Measurements from ENCODE around the gene TOMM22.

TOMM22 gene

DNA sequence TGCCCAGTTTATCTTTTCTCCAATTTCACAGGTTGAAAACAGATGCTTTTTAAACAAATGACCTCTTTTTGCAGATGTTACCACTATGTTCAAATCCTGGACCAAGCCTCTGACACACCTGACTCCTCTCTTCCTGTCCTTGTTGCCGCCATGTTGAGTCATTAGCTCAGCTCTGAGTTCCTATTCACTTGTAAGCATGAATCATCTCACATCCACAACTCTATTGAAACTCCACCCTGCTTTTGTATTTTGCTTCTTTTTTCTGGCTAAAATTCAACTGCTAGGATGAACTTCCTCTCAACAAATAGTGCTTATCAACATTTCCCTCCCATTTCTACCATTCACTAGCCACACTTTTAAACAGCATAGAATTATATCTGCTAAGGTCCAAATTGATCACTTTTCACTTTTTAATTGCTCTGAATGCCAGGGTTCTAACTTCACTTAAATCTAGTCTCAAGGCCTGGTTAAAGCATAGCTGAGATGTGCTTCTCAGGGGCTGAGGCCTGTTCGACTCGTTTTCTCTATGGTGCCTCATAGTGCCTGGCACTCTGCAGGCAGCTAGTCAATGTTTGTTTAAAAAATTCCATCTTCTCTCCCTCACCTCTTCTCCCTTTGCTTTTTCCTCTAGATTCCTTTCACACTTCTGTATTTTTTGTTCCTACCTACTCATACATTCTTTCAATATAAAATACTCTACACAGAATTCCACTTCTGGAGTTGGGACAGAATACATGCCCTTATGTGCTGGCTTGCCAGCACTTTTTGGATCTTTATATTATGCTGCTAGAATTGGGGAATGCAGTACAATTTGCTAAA is 15.1 kb downstream of the TOMM22 start:
- DNase-seq, result peak; percentile 49

DNA sequence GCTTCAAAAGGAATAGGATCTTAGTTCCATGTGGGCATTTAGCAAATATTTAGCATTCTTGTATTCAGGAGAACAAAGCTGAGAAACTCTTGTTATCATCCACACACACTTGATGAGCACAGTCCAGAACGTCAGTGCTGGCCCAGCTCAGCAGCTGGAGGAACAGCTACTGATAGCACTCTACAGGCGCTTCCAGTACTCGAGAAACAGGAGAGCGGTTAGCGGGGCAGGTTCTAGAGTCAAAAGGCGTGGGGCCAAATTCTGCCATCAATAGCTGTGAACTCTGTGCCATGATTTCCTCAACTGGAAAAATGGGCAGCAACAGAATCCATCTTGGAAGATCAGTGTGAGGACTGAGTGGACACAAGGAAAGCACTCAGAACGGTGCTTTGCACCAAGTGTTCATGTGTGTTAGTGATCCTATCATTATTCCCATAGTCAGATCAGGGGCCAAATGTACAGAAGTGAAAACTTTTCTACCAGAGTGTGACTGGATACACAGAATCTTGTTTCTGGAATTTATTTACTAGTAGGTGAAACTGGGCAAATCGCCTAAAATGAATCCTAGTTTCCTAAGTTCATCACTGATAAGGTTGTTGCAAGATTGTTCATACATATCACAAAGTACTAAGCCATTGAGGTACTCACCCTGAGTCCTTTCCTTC is 15.8 kb downstream of the TOMM22 start:
- DNase-seq, result no peak

DNA sequence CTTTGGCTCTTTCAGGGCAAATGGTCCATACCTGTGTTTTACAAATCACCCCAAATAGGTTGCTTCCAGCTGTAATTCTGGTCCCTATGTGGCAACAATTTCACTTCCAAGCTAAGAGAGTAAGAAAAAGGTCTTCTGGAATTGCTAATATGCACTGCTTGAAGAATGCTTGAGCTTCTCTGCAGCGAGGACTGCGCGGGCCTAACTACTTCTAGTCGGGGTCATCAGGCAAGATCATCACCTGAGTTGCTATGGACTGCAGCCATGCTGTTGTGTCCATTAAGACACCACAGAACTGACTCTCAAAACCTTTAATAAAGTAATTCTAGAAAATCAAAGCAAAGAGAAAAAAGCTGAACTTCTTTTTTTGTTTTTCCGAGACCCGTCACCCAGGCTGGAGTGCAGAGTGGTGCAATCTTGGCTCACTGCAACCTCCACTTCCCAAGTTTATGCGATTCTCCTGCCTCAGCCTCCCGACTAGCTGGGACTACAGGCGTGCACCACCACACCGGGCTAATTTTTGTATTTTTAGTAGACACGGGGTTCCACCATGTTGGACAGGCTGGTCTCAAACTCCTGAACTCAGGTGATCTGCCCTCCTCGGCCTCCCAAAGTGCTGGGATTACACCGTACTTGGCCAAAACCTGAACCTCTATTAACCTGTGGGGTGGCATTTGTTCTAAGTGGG is 16.8 kb downstream of the TOMM22 start:
- no peak for DNase-seq

DNA sequence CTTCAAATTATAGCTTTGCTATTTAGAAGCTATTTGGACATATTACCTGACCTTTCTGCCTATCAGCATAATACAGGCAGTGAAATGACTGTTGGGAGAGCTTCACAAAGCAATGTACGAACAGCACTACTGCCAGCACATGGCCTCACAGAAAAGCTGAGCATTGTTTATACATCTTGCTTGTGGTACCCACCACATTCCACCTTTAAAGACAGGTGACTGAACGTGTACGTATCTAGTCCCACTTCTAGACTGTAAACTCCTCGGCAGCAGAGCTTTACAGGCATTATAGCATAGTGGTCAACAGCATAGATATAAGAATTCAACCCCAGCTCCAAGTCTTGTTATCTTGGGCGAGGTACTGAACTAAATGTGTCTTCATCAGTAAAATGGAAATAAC is 17.4 kb downstream of the TOMM22 start:
- no peak for DNase-seq

DNA sequence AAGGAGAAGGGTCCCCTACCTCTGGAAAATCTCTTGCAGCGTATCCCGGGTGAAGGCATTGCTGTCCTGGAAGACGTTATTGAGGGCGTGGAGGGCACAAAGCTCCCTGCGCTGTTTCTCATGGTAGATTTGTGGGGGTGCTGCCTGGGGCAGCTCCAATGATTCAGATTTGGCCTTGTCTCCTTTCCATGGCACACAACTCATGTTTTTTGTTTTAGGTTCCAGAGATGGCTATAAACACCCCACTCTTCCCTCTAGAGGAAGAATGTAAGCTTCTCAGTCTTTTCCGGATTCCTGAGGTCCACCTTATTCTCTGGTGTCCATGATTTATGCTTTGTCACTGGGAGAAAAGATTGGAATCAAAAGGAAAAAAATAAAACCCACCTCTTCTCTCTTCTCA is 18.0 kb downstream of the TOMM22 start:
- no peak for DNase-seq

GRCh38 chr22:38700270-38700788 is 18.6 kb downstream of the TOMM22 start:
- no peak for DNase-seq

GRCh38 chr22:38700789-38701628 is 19.3 kb downstream of the TOMM22 start, which contains the start of gene JOSD1:
TSS of gene JOSD1 (minus strand) at chr22:38700943. CDS start at chr22:38699987, 956 bp downstream.
- peak; percentile 100 for DNase-seq

- no peak for DNase-seq
Observed at GRCh38 chr22:38704654-38705234, 23.0 kb downstream of the TOMM22 start.

DNA sequence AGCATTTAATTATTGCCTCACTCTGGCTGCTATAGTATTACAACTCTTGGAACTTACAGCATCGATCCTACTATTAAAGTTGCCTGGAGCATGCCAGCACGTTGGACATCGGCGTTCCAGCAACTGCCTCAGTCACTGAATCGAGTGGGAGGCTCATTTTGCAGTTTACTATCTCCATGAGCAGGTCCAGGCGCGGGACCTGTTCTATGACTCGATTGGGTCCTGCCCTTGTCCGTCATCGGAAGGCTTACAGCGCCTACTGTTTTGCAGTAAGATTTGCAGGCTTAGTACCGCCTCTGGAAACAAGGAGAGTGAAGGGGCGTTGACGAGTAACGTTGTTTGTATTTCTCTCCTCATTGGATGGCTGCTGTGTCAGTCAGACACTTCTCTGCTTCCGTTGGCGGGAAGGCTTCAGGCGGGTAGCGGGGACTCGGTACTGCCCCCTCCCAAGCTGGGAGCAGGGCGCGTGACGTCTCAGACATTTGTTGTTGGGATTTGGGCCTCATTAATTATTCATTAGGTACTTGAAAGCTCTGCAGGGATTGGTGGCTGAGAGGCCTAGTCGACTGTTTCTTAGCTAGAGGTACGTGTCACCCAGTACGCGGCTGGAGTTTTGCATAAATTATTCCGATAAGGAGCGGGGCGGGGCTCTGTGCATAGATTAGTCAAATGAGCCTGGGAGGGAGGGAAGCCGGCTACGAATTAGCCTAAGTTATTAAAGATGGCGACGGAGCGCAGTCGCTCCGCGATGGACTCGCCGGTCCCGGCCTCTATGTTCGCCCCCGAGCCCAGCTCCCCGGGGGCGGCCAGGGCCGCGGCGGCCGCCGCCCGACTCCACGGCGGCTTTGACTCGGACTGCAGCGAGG is 23.7 kb downstream of the TOMM22 start, which contains the start of gene GTPBP1:
Gene GTPBP1, plus strand, starts transcription at position 710 of the 866 bp plus-strand sequence. Its CDS starts 12 bp downstream, at position 722.
- DNase-seq, result peak; percentile 95

DNA sequence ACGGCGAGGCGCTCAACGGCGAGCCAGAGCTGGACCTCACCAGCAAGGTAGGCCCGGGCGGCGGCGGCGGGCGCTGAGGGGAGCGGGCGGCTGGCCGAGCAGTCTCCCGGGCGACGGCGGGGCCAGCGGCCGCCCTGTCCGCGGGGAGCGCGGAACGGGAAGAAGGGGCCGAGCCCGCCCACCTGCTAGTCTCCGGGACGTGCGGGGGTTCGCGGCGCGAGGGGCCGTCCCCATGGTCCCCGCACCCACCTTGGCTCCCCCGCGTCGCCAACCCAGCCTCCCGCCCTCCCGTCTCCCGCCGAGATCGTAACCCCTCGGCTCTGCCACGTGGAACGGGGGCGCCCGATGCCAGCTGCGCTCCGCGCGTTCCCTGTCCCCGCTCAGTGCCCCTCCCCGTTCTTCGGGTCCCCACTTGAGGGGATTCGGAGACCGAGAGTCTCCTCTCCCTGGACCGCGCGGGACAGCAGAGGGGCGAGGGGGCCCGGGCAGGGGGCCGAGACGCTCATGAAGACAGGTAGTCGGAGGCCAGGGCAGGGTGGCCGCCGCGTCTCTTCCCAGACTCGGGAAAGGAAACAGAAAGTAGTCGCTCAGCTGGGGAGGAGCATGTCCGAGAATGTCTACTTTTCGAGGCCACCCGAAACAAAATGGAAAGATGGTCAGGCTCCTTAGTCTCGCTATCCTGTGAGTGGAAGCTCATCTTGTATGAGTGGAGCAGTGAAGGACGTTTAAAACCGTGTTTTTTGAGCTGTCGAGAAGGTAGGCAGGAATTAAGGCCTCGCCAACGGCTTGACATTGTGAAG is 24.5 kb downstream of the TOMM22 start:
- peak; percentile 52 for DNase-seq

DNA sequence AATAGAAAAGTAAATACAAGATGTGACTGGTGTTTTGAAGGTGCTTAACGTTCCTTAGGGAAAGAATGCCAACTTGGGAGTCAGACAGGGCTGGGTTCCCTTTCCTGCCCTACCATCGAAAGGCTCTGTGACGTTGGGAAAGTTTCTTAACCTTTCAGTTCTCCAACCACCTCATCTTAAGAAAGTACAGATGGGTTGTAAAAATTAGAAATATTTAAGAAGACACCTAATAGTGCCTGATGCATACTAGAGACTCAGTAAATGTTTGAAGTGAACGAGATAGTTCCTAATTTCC is 25.1 kb downstream of the TOMM22 start:
- DNase-seq, result no peak

DNA sequence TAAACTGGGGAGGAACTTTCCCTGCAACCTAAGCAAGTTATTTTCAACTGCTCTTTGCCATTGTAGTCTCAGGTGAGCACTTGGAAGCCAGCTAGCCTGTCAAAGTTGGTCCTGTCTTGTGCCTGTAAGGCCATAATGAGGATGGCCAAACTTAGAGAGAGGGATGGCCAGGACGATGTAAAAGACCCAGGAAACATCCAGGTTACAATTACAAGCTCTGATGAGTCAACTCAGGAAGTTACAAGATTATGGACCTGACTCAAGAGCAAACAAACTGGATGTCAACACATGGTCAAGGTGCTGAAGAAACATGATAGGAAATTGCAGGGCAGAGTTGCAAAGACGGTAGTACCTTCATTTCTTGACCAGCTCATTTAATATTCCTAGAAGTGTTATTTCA is 25.6 kb downstream of the TOMM22 start:
- no peak for DNase-seq

- DNase-seq, result no peak
Observed at GRCh38 chr22:38707984-38708383, 26.2 kb downstream of the TOMM22 start.

GRCh38 chr22:38709306-38709705 is 27.5 kb downstream of the TOMM22 start:
- no peak for DNase-seq

- no peak for DNase-seq
Observed at GRCh38 chr22:38710351-38710750, 28.6 kb downstream of the TOMM22 start.

DNA sequence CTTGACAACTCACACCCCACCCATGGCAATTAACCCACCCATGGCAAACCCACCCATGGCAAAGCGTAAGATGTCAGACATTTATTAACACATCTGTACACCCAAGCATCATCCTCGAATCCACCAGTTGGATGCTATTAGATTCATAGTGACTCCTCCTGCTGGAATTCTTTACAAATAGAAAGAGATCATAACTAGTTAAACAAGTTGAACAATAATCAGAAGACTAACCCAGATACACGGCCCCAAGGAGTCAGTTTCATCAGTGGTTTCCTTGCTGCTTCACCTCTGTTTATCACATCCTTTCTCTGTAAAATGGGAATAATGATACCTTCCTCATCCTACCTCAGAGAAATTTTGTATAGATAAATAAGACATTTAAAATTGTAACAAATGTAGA is 29.1 kb downstream of the TOMM22 start:
- no peak for DNase-seq

DNA sequence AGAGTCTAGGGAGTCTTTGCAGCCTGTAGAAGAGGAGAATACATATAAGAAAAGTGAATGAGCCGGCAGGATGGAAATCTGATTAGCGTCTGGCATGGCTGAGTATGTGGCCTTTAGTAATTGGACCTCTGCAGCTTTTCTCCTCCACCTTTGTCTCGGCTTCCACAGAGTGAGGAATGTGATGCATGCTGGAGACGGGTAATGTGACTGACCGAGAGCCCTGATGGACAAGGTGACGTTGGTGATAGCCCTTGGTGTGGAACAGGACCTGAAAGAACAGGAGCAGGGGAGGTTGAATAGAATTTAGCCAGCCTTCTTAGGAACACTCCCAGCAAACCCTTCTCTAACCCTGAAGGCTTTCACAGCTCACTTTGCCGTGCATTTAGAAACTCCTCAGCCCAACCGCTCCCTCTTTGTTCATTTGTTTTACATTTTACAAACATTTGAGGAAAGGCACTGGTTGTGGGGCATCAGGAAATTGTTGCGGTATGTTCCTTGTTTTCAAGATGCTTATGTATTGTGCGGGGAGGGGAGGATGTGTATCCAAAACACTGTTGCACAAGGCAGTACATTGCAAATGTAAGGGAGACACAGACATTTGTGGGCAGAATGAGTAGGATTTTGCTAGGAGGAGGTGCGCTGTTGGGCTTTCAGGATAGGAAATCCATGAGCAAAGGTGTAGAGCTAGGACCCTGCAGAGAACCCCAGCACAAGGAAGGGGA is 30.9 kb downstream of the TOMM22 start:
- DNase-seq, result no peak

GRCh38 chr22:38713921-38714320 is 32.2 kb downstream of the TOMM22 start:
- no peak for DNase-seq

GRCh38 chr22:38715176-38715764 is 33.5 kb downstream of the TOMM22 start:
- DNase-seq, result no peak

All from stimulated activated CD8-positive, alpha-beta memory T cell treated with anti-CD3 and anti-CD28 coated beads, Interleukin-4, amount 100 ng/mL, for 48 hours (primary cell).